GM18519 (cell line): ENCODE results near the gene PAX9.

Experiments
- ATAC-seq: cut with Tn5 transposase; IDR thresholded peaks from one replicate; pipeline ENCODE4 v1.9.1; 2021; ENCODE audit warnings: mild to moderate bottlenecking, moderate library complexity; ENCODE audit not compliant: unreplicated experiment, low FRiP score

The PAX9 gene

GRCh38 chr14:36721877-36722276 lies 60.2 kb downstream of the PAX9 start:
- ATAC-seq, result no peak

- ATAC-seq, result no peak
Observed at GRCh38 chr14:36723530-36723929, 61.9 kb downstream of the PAX9 start.

DNA sequence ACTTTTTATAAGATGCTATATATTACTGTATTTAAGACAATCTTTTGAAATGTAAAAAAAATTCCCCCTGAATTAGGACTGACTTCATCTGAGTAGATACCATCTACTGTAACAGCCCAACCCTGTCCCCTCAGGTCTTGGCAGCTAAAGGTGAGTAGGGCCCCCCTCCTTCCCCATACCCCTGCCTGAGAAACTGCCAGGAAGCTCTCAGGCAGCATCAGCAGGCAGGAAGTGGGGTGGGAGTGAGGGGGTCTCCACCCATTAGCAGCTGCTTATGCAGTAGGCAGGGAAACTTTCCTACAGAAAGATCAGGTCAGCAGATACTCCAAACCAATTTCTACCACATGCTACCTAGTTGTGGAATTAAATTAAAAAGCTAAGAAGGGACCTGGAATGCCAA lies 62.5 kb downstream of the PAX9 start:
- no peak for ATAC-seq

DNA sequence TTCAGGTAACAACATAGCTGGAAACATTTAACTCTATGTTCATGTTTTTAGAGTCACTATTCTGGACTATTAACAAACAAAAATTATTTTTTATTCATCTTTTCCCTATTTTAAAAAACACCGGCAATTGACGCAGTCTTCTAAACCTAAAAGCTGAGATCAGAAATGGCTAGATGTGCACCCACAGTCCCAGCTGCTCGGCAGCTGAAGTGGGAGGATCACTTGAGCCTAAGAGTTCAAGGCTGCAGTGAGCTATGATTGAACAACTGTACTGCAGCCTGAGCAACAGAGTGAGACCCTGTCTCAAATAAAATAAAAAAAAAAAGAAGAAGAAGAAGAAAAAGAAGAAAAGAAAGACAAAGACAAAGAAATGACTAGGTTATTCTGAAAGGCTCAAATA lies 64.5 kb downstream of the PAX9 start:
- no peak for ATAC-seq
